ENCODE results near the gene FLVCR1. TPM values are rescaled to one million over a fixed set of nuclear protein-coding genes. Genes with fewer than 3 reads are reported as not detected.

Gene FLVCR1
- total and polyA plus RNA-seq, 9 of the 15 experiments (the other 6 are each of a cell fraction or from before 2014, with no cell fraction given), result 5.2 to 18.0 (median 12.5) TPM

GRCh38 chr1:212867192-212867591 is 9.1 kb downstream of the FLVCR1 start:
- WGBS (ENCODE audit: insufficient coverage, low coverage, missing lambda C conversion rate), result 100% methylated on average over 1 of the region's 1 CpG
- no peaks in the 10 kb centered on the region for H4K20me1 ChIP-seq (replicated peaks; ENCODE audit: control insufficient read depth, insufficient read depth, low read length)
- DNase-seq (ENCODE audit: extremely low read depth in 1 of 4, low spot score in 3 of 4) (no peak), FAIRE-seq (no peak), ATAC-seq (no peak)
- H3K9me1 ChIP-seq (ENCODE audit: control insufficient read depth, insufficient read depth, low read length), result no peaks in the 10 kb centered on the region
- H3K9me3 ChIP-seq (replicated peaks; ENCODE audit: control insufficient read depth, insufficient read depth, low read depth, low read length), result no peaks in the 10 kb centered on the region
- H3K4me1 ChIP-seq (replicated peaks in 1 of 2; ENCODE audit: control insufficient read depth in 2 of 2, insufficient read depth in 2 of 2, low read length in 2 of 2), result no peaks in the 10 kb centered on the region; a peak in 1 of 5 replicates
- BruUV-seq (replicated peaks), result no TSS peak
- intact Hi-C loops (cut with micrococcal nuclease) (no loop called here), in situ Hi-C loops (cut with MboI) (no loop called here)
- H3K4me3 ChIP-seq, result no peak overlapping the region
- peaks cover 19% of the 10 kb centered on the region for H3K79me2 ChIP-seq (ENCODE audit: control insufficient read depth, insufficient read depth, low read length)
- H3K4me2 ChIP-seq (ENCODE audit: insufficient read depth, low read length), result no peak overlapping the region
- H3K27me3 ChIP-seq (ENCODE audit: control insufficient read depth in 2 of 2, insufficient read depth in 2 of 2, low read length in 2 of 2), result no peaks in the 10 kb centered on the region
- H2AFZ ChIP-seq (ENCODE audit: low read depth, low read length), result no peak overlapping the region
- POLR2A ChIA-PET, result interaction anchor here (1.9 kb wide), 1 partner anchor 9 kb away, joined by 5 read pairs; the partner anchor contains the start of gene FLVCR1
- H3K36me3 ChIP-seq (ENCODE audit: control insufficient read depth, insufficient read depth, low read length), result peaks cover 68% of the 10 kb centered on the region; the same call in 2 of the 3 replicates
- no peak overlapping the region for H3K9ac ChIP-seq (ENCODE audit: insufficient read depth in 1 of 2, low read depth in 2 of 2, low read length in 2 of 2)
- CTCF ChIA-PET (ENCODE audit: low intra/inter-chr PET ratio), result no interaction called here
- no peak overlapping the region for H3K27ac ChIP-seq (ENCODE audit: extremely low read depth, low read depth, low read length)
- TF ChIP-seq ZFX (CRISPR knock-in tag; IDR thresholded peaks at IDR 0.05) (no peak), ETV1 (tag; conservative IDR thresholded peaks at IDR 0.05; ENCODE audit: low read depth) (no peak), NFXL1 (CRISPR knock-in tag; IDR thresholded peaks at IDR 0.05) (no peak), NKRF (IDR thresholded peaks at IDR 0.05; ENCODE audit: borderline replicate concordance) (no peak), STAG1 (CRISPR knock-in tag; IDR thresholded peaks at IDR 0.05; ENCODE audit: borderline replicate concordance) (no peak), SP2 (IDR thresholded peaks at IDR 0.05; ENCODE audit: extremely low read depth, low read depth, low read length, poor library complexity, severe bottlenecking) (no peak), ADNP (tag; IDR thresholded peaks at IDR 0.05) (peak; percentile 59; the same call in 1 of the 2 replicates), ELF2 (CRISPR knock-in tag; IDR thresholded peaks at IDR 0.05) (no peak), BRCA1 (IDR thresholded peaks at IDR 0.05) (no peak), BRCA1 (CRISPR knock-in tag; IDR thresholded peaks at IDR 0.05) (no peak), ASH1L (IDR thresholded peaks at IDR 0.05; ENCODE audit: borderline replicate concordance, low read depth, partially characterized antibody) (no peak), ZNF586 (CRISPR knock-in tag; conservative IDR thresholded peaks at IDR 0.05) (no peak), SLC30A9 (CRISPR knock-in tag; IDR thresholded peaks at IDR 0.05) (no peak), ZBTB43 (CRISPR knock-in tag; IDR thresholded peaks at IDR 0.05) (no peak), C11orf30 (IDR thresholded peaks at IDR 0.05; ENCODE audit: low read depth) (no peak), HMGN3 (IDR thresholded peaks at IDR 0.05; ENCODE audit: borderline replicate concordance, extremely low read depth, insufficient read length, low read depth, low read length) (no peak), BCOR (IDR thresholded peaks at IDR 0.05) (peak; percentile 62; the same call in 1 of the 2 replicates), ILF3 (IDR thresholded peaks at IDR 0.05; ENCODE audit: borderline replicate concordance) (no peak)
